Measurements from ENCODE around the gene LRRC63.
"Not testable (repeated sequence)": the region's sequence is repeated elsewhere in the genome, so short reads cannot be mapped to it uniquely, and the experiment has no call there.

Gene LRRC63, protein sequence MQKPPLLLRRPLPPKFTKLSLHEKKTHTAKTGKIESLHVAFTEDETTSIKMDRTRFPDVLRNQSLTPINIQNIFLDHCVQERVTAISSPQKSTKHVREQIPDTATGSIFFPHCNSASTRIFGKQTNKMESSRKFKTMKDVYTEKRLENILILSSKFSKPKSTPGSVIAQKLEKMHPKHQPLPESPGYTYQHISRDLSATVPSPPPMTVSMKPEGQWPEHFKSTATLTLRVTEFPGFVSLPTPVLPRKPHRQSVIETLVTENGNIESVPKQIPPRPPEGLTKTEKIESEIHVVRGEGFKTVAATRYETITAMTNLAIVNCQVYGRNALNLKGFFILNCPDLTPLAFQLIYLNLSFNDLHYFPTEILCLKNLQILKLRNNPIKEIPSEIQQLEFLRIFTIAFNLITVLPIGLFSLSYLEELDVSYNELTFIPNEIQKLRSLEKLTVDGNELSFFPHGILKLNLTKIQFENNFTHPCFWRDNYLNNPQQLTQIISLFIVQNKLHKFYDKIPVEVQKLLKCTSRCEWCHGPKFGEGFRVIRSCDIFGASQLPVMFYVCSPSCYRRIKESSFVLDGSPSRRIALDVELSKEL

DNA sequence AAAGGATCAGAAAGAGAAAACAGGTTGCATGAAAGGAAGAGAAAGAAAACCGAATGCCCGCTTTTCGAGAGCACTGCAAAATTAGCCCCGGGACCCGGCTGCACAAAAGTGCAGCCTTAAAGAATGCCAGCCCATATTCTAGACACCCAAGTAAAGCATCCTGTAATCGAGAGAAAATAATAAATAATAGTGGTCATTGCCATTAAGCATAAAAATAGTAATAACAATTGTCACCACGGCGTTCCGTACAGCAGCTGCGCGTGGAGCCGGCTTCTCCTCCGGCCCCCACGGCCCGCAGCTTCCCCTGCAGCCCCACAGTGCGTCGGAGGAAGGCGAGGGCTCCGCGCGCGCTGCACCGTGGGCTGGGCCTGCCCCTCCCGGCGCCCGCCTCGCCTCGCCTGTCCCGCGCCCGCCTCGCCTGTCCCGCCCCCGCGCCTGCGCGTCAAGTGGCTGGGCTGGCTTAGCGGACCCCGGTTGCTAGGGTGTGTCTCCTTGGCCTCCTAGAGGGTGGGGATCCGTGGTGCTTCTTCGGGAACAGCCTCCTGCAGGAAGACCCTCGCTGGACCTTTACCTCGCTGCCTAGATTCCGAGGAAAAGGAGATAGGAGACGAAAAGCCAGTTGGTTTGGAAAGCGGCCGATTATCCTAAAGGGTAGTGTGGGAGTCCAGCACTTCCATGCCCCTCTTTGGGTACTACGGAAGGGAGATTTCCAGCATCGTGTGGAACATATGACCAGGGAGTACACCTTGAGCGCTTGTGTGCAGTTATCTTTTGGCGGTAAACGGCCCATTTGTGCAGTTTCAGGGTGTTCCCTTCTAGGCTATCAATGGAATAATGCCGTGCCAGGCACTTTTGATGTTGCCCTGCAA is at the start of gene LRRC63:
LRRC63 (plus strand) TSS at position 446 of the 869 bp plus-strand sequence. CDS start 1,107 bp downstream, outside the sequence.
- H3K27ac ChIP-seq: no peak within 1 kb of the TSS

DNA sequence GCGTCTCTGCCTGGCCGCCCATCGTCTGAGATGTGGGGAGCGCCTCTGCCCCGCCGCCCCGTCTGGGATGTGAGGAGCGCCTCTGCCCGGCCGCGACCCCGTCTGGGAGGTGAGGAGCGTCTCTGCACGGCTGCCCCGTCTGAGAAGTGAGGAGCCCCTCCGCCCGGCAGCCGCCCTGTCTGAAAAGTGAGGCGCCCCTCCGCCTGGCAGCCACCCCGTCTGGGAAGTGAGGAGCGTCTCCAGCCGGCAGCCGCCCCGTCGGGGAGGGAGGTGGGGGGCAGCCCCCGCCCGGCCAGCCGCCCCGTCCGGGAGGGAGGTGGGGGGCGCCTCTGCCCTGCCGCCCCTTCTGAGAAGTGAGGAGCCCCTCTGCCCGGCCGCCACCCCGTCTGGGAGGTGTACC is 49.0 kb upstream of the LRRC63 start:
- H3K4me3 ChIP-seq (ENCODE audit: low read depth, low read length); in situ Hi-C loops (cut with HindIII; ENCODE audit: low pct_ligation_motif_present, low sequenced_read_pairs); H3K27ac ChIP-seq; DNase-seq; H3K27me3 ChIP-seq (replicated peaks); H3K36me3 ChIP-seq (replicated peaks): not testable (repeated sequence)

More for the DNA sequence above, at the start of gene LRRC63:
- DNase-seq: peak; percentile 12
- in situ Hi-C loops (cut with HindIII; ENCODE audit: low pct_ligation_motif_present, low sequenced_read_pairs): no loop called here
- H3K4me3 ChIP-seq (ENCODE audit: low read depth, low read length): peak within 1 kb of the TSS; percentile 61
- TF ChIP-seq, protein P1, sequence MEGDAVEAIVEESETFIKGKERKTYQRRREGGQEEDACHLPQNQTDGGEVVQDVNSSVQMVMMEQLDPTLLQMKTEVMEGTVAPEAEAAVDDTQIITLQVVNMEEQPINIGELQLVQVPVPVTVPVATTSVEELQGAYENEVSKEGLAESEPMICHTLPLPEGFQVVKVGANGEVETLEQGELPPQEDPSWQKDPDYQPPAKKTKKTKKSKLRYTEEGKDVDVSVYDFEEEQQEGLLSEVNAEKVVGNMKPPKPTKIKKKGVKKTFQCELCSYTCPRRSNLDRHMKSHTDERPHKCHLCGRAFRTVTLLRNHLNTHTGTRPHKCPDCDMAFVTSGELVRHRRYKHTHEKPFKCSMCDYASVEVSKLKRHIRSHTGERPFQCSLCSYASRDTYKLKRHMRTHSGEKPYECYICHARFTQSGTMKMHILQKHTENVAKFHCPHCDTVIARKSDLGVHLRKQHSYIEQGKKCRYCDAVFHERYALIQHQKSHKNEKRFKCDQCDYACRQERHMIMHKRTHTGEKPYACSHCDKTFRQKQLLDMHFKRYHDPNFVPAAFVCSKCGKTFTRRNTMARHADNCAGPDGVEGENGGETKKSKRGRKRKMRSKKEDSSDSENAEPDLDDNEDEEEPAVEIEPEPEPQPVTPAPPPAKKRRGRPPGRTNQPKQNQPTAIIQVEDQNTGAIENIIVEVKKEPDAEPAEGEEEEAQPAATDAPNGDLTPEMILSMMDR (IDR thresholded peaks at IDR 0.05; ENCODE audit: low read depth, low read length, missing control alignments): no peak
- H3K36me3 ChIP-seq (replicated peaks): no peaks in the 10 kb centered on the region
- H3K27me3 ChIP-seq (replicated peaks): peaks cover 3% of the 10 kb centered on the region

DNA sequence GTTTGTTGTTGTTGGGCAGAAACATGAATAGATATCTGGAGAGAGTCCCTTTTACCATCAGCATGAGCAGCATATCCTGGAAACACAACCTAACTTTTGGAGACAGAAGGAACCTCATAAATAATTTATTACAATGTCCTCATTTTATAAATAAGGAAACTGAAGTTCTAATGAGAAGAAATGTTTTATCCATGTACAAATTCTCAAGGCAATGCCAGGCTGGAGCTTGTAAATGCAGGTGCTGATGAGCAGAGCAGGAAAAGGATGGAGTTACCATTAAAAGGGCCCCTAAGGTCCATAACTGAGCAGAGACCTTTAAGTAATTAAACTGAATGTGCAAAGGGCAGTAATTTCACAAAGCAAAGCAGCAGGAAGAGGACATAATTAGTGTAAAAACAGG is 47.1 kb upstream of the LRRC63 start:
- Histone ChIP-seq H3K4me3 (ENCODE audit: low read depth, low read length) (no peak overlapping the region), H3K27ac (no peak overlapping the region), H3K36me3 (replicated peaks) (no peaks in the 10 kb centered on the region), H3K27me3 (replicated peaks) (no peaks in the 10 kb centered on the region)
- no peak for DNase-seq
- in situ Hi-C loops (cut with HindIII; ENCODE audit: low pct_ligation_motif_present, low sequenced_read_pairs): no loop called here
- TF ChIP-seq, protein P1 (IDR thresholded peaks at IDR 0.05; ENCODE audit: low read depth, low read length, missing control alignments): no peak

DNA sequence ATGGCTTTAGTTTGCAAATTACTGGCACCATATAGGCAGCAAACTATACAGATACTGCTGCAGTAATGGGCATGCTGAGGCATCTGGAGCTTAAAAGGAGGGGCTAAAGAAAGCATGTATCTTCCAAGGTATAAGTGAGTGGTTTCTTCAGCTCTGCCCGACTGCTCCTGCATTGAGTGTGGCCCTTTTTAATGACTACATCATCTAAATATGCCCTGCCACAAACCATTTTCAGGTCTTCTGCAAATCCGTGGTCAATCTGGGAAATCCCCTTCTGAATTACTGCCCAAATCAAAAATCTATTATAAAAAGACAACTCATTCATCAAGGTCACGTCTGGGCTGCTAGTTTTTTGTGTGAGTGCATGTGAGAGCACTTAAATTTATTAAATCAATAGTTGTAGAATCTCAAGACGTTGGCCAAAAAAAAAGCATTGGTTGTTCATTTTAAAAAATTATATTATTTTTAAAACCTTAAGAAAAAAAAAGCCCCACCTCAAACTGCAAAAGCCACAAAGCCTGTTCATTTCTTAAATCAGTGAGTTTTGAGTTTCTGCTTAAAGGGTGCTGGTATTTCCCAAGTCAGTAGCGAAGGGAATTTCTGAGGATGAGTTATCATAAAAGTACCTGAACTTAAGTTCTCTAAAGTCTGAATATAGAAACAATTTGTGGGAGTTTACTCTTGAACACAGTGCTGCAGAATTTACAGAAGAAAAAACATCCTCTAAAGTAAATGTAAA is 46.1 kb upstream of the LRRC63 start:
- Histone ChIP-seq H3K27me3 (replicated peaks) (no peaks in the 10 kb centered on the region), H3K36me3 (replicated peaks) (no peaks in the 10 kb centered on the region), H3K27ac (no peak overlapping the region), H3K4me3 (ENCODE audit: low read depth, low read length) (no peak overlapping the region)
- peak; percentile 48 for DNase-seq
- in situ Hi-C loops (cut with HindIII; ENCODE audit: low pct_ligation_motif_present, low sequenced_read_pairs): no loop called here
- TF ChIP-seq, protein P1 (IDR thresholded peaks at IDR 0.05; ENCODE audit: low read depth, low read length, missing control alignments): no peak

DNA sequence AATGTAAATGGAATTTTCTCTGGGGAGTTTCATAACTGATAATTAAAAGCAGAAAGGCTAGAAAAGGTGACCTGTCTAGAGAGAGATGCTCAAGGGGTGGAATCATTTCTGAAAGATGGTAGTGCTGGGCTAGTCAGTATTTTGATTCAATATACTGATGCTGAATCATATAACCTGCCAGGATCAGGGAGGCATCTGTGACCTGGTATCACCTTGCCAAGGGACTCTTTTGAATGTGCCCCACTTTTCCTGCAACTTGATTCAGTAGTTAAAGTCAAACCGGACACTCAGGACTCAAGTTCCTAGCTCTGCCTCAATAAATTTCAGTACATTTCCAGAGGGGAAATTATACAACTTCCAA is 45.5 kb upstream of the LRRC63 start:
- DNase-seq: no peak
- Histone ChIP-seq H3K27me3 (replicated peaks) (no peaks in the 10 kb centered on the region), H3K36me3 (replicated peaks) (no peaks in the 10 kb centered on the region), H3K4me3 (ENCODE audit: low read depth, low read length) (no peak overlapping the region), H3K27ac (no peak overlapping the region)
- TF ChIP-seq, protein P1 (IDR thresholded peaks at IDR 0.05; ENCODE audit: low read depth, low read length, missing control alignments): no peak
- in situ Hi-C loops (cut with HindIII; ENCODE audit: low pct_ligation_motif_present, low sequenced_read_pairs): no loop called here
